Esophagus squamous epithelium (tissue), 5 donors: ENCODE data around the gene TNIK. TPM values are rescaled to one million over a fixed set of nuclear protein-coding genes. Genes with fewer than 3 reads are reported as not detected.

Experiments
- DNase-seq: peaks from one replicate; lab custom pipeline; 2025; lab: John Stamatoyannopoulos, UW
- H3K27ac ChIP-seq, 4 donors: fragments of 200-600 bp; sonication (generic); one replicate each; pipeline ENCODE4 v1.5.1; 2016 to 2019; ENCODE audit warnings: mild to moderate bottlenecking in 1 of 4
- H3K27me3 ChIP-seq, 4 donors: fragments of 200-600 bp; sonication (generic); 1 replicate in 3 of 4; 2 replicates in 1 of 4; pipeline versions ENCODE4 v1.5.1 to v1.6.0; 2017 to 2021; ENCODE audit warnings: antibody characterized with exemption in 1 of 4
- H3K36me3 ChIP-seq, 3 donors: fragments of 200-600 bp; sonication (generic); one replicate each; pipeline ENCODE4 v1.5.1; 2016 to 2019
- H3K4me1 ChIP-seq, 3 donors: fragments of 200-600 bp; sonication (generic); one replicate each; pipeline ENCODE4 v1.5.1; 2017 to 2019
- H3K4me3 ChIP-seq, 4 donors: fragments of 200-600 bp; sonication (generic); 1 replicate in 3 of 4; 2 replicates in 1 of 4; pipeline ENCODE4 v1.5.1; 2016 to 2019; ENCODE audit warnings: mild to moderate bottlenecking in 2 of 4, moderate library complexity in 1 of 4
- H3K9me3 ChIP-seq, 3 donors: fragments of 200-600 bp; sonication (generic); one replicate each; pipeline ENCODE4 v1.5.1; 2016 to 2019
- POLR2A ChIP-seq, 4 donors: fragments of 450-650 bp; IDR thresholded peaks; one replicate each; pipeline ENCODE4 v1.6.1; 2017; ENCODE audit warnings: antibody characterized with exemption in 4 of 4, mild to moderate bottlenecking in 4 of 4, moderate library complexity in 3 of 4
- WGBS, 2 donors: methylation state at CpG; one replicate each; pipeline ENCODE4 v1.1.5; 2018; 5-methylcytosine and 5-hydroxymethylcytosine counted together
- intact Hi-C: fragments of 100-400 bp; cut with DNase I; formaldehyde crosslinking; loops from one replicate; pipeline ENCODE4 v1.15.0; 2022
- total RNA-seq, 4 donors: library from RNA; depleted of rRNA; stranded (reverse); fragments of >200 nt; gene quantifications; one replicate each; pipeline ENCODE4 v1.1.0, GENCODE V29; 2016
- TF ChIP-seq, protein P1 (sequence below), 6 experiments: fragments of 450-650 bp in 4 of 6; fragments of 200-600 bp in 2 of 6; sonication (generic) in 2 of 6; IDR thresholded peaks; one replicate each; pipeline ENCODE4 v1.5.1; 2016 to 2019; ENCODE audit warnings: antibody characterized with exemption in 6 of 6, mild to moderate bottlenecking in 4 of 6, moderate library complexity in 4 of 6
- donor health status: DM: yes; HTN: yes; CAD: no.

TNIK gene
- total RNA-seq, 4 donors from 2014 or later: 2.2 to 11.6 (median 4.7) TPM

DNA sequence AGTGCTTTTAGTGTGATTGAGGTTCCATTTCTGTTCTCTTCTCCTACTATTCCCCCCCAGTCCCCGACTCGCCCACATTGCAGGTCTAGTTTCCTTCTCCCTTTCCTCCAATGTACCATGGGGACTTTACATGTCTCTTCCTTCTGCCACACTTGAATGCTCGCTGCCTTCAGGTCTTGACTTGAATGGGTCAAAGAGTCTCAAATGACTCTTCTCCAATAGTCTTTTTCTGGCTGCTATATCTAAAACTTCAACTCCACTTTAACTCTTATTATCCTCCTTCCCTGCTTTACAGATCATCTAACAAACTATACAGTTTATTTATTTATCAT, 219.7 kb downstream of the TNIK start:
- Histone ChIP-seq H3K27ac (no peak overlapping the region), H3K36me3 (no peaks in the 10 kb centered on the region), H3K4me3 (no peak overlapping the region), H3K27me3 (no peaks in the 10 kb centered on the region), H3K9me3 (no peaks in the 10 kb centered on the region), H3K4me1 (peaks cover 0 to 8% (median 0%) of the 10 kb centered on the region in 3 donors)
- no peak for TF ChIP-seq POLR2A (IDR thresholded peaks at IDR 0.05)
- TF ChIP-seq, protein P1, sequence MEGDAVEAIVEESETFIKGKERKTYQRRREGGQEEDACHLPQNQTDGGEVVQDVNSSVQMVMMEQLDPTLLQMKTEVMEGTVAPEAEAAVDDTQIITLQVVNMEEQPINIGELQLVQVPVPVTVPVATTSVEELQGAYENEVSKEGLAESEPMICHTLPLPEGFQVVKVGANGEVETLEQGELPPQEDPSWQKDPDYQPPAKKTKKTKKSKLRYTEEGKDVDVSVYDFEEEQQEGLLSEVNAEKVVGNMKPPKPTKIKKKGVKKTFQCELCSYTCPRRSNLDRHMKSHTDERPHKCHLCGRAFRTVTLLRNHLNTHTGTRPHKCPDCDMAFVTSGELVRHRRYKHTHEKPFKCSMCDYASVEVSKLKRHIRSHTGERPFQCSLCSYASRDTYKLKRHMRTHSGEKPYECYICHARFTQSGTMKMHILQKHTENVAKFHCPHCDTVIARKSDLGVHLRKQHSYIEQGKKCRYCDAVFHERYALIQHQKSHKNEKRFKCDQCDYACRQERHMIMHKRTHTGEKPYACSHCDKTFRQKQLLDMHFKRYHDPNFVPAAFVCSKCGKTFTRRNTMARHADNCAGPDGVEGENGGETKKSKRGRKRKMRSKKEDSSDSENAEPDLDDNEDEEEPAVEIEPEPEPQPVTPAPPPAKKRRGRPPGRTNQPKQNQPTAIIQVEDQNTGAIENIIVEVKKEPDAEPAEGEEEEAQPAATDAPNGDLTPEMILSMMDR (IDR thresholded peaks at IDR 0.05): no peak
- DNase-seq: no peak
- intact Hi-C loops: no loop called here
- WGBS, 2 donors: 79 to 94% methylated on average over 3 of the region's 3 CpGs

DNA sequence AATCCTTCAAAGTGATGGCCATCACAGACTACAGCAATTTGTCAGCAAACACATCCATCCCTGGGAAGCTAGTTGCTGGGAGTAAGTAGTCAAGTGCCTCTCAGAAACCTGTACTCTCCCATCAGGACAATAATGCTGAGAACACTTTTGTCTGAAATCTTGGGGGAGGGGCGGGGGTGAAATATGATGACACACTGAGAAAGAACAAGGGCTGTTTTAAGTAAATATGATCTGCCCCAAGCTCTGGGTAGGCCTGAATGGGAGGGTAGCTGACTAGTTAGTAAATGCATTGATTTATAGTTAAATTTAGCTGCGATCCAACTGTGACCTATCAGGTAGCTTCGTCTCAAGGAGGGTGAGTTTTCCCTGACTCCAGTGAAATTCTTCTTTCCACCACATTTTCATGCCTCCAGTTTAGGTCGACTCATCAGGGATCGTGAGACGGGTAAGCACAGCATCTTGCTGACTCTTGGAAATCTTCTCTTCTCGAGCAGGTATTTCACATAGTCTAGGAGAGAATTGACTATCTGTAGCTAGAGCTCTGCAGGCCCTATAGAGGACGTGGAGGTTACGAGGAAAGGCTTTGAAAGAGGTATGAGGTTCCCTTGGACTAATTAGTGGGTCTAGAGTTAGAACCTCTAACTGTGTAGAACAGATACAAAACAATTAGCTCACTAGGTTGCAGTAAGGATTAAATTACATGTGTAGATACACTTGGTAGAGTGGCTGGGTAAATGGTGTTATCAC, 220.3 kb downstream of the TNIK start:
- H3K4me3 ChIP-seq: no peak overlapping the region
- no peak for TF ChIP-seq POLR2A (IDR thresholded peaks at IDR 0.05)
- TF ChIP-seq, protein P1 (IDR thresholded peaks at IDR 0.05): no peak
- H3K4me1 ChIP-seq: peaks cover 0 to 8% (median 0%) of the 10 kb centered on the region in 3 donors
- no peaks in the 10 kb centered on the region for H3K9me3 ChIP-seq
- intact Hi-C loops: no loop called here
- no peaks in the 10 kb centered on the region for H3K27me3 ChIP-seq
- no peak for DNase-seq
- H3K27ac ChIP-seq: no peak overlapping the region
- H3K36me3 ChIP-seq: no peaks in the 10 kb centered on the region
- 88 to 92% methylated on average over 8 to 9 of the region's 9 CpGs for WGBS, 2 donors

DNA sequence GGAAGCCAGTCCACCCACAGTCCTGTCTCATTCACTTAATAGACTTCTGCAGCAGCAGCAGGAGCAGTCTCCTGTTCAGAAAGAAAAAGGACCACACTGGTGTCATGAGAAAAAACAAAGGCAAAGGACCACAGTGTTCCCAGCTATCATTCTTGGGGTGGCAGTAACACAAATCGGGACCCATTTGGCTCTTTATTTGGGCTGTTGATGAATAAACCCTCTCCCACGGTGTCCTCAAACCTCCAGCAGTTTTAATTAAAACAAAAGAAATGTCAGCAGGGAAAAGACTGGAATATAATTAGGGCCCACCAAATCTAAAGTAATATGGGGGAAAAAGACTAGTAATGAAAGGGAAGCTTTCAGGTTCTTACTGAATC, 223.2 kb downstream of the TNIK start:
- intact Hi-C loops: no loop called here
- Histone ChIP-seq H3K27ac (no peak overlapping the region), H3K4me1 (no peaks in the 10 kb centered on the region), H3K27me3 (no peaks in the 10 kb centered on the region), H3K4me3 (no peak overlapping the region), H3K9me3 (no peaks in the 10 kb centered on the region), H3K36me3 (no peaks in the 10 kb centered on the region)
- no peak for DNase-seq
- 97 to 100% methylated on average over 2 of the region's 2 CpGs for WGBS, 2 donors
- TF ChIP-seq, protein P1 (IDR thresholded peaks at IDR 0.05): no peak
- TF ChIP-seq POLR2A (IDR thresholded peaks at IDR 0.05): no peak

DNA sequence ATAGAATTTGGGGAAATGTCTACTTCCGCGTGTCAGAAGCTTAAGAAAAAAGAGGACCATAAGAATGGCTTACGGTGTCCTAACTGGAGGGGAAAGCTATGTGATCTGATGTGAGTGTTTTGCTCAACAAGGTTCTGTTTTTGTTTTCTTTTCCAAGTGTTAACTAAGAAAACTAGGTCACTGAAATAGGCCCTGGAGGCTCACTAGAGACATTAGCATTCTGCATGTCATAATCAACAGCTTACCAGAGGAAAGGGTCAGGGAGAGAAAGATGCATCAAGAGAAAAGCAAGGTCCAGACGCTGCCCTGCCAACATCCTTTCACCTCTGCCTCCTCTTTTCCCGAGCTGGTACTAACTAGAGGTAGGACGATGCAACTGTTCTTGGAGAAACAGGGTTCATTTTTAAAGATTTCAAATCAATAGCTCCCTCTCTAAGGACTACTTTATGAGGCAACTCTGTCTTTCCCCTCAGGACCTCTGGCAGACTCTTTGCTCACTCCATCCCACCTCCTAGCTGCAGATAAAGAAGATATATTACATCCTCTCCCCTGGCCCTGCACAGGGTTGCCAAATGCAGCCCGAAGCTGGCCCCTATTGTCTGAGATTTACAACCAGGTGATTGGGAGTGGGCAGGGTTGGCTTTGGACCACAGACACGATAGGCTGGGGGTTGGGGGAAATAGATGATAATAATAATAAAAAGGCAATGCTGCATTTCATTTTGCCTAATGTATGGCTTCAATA, 223.8 kb downstream of the TNIK start:
- H3K4me1 ChIP-seq: peaks cover 0 to 4% (median 0%) of the 10 kb centered on the region in 3 donors
- 86 to 87% methylated on average over 7 to 8 of the region's 8 CpGs for WGBS, 2 donors
- no peaks in the 10 kb centered on the region for H3K9me3 ChIP-seq
- intact Hi-C loops: no loop called here
- DNase-seq: no peak
- no peak overlapping the region for H3K4me3 ChIP-seq
- no peak for TF ChIP-seq POLR2A (IDR thresholded peaks at IDR 0.05)
- TF ChIP-seq, protein P1 (IDR thresholded peaks at IDR 0.05): no peak
- no peaks in the 10 kb centered on the region for H3K36me3 ChIP-seq
- no peaks in the 10 kb centered on the region for H3K27me3 ChIP-seq
- peak overlapping the region in 1 of 4 donors; percentile 36 for H3K27ac ChIP-seq
